Activated CD4-positive, alpha-beta T cell treated with anti-CD3 and anti-CD28 coated beads for 36 hours (primary cell): Measurements from ENCODE around the gene SIAE. TPM values are rescaled to one million over a fixed set of nuclear protein-coding genes. Genes with fewer than 3 reads are reported as not detected.

ENCODE experiments used
- ATAC-seq: fragments of 200-7000 bp; cut with Tn5 transposase; one replicate; pipeline ENCODE4 v1.10.0; 2021; ENCODE audit warnings: mild to moderate bottlenecking, moderate library complexity
- CTCF ChIA-PET: fragments of 350-600 bp; sonication (Branson Sonifier 250); formaldehyde crosslinking; loops from one replicate; lab custom pipeline; 2021; ENCODE audit warnings: antibody characterized with exemption; lab: Charles Lee
- POLR2A ChIA-PET: fragments of 350-600 bp; sonication (Branson Sonifier 250); formaldehyde crosslinking; loops from one replicate; lab custom pipeline; 2021; ENCODE audit warnings: antibody characterized with exemption, inconsistent platforms; lab: Charles Lee
- DNase-seq: peaks from one replicate; pipeline ENCODE4 v3.0.0-alpha.2; 2020
- H3K27ac Mint-ChIP-seq: one replicate; pipeline ENCODE4 v1.8.0; 2021; ENCODE audit warnings: mixed read lengths
- H3K27me3 Mint-ChIP-seq: one replicate; pipeline ENCODE4 v1.8.0; 2021; ENCODE audit warnings: mixed read lengths
- H3K36me3 Mint-ChIP-seq: one replicate; pipeline ENCODE4 v1.8.0; 2021; ENCODE audit warnings: low read depth, mixed read lengths
- H3K4me1 Mint-ChIP-seq: one replicate; pipeline ENCODE4 v1.8.0; 2021; ENCODE audit warnings: mixed read lengths
- H3K4me3 Mint-ChIP-seq: one replicate; pipeline ENCODE4 v1.8.0; 2021; ENCODE audit warnings: mild to moderate bottlenecking, moderate library complexity, mixed read lengths
- H3K9me3 Mint-ChIP-seq: one replicate; pipeline ENCODE4 v1.8.0; 2021; ENCODE audit warnings: low read depth, mixed read lengths
- intact Hi-C, 2 experiments: fragments of 100-400 bp; cut with DNase I in 1 of 2; cut with micrococcal nuclease in 1 of 2; formaldehyde crosslinking; loops; one replicate each; pipeline versions ENCODE4 v1.14.2 to v1.15.1; 2022 to 2024; cut with DNase I, micrococcal nuclease
- total RNA-seq, 2 experiments: library from RNA; stranded (reverse); gene quantifications; one replicate each; pipeline ENCODE4 v1.2.3, GENCODE V29; 2021

SIAE gene
- 10 to 100 TPM in 1 of 2 experiments, 1 to 10 TPM in 1; 9.4 to 12.2 TPM for total RNA-seq

DNA sequence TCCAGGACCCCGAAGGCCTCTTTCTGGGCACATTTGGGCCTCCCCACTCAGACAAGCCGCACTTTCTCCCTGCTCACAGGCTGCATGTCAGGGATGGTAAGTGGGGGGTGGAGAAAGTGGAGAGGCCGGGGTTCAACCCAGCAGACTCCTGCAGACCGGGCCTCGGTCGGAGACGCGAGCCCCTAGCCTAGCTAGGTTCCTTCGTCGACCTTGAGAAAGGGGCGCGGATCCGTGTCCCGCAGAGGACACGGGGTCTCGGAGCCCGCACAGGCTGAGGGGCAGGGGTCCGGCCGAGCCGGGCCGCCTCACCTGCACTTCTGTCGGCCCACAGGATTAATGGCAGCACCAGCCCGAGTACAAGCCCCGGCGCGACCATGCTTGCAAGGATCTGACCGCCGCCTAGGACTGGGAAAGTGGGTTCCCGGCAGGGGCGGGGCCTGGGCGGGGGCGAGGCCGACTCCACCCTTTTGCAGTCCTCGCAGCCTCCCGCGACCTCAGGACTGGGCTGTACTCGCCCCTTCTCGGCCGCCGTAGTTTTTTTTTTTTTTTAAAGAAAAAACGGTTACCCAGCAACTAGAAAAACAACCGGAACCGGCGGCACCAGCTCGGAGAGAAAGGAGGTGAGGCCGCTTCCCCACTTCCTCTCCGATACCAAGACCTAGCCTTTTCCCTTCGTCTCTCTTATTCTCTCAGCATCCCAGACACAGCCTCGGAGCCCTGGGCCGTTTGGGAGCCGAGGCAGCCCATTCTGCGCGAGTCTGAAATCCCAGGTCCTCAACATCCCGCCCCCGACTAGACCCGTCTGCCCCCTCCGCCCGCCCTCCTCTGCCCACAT is at the start of gene SIAE, which contains the start of gene SPA17:
Gene SIAE, minus strand, starts transcription at position 407 of the 835 bp plus-strand sequence. Its CDS starts 31 bp downstream, at position 376.
Gene SPA17, plus strand, starts transcription at position 572 of the 835 bp plus-strand sequence. CDS start 1,361 bp downstream, outside the sequence.
- H3K27me3 Mint-ChIP-seq = no peaks in the 10 kb centered on the region
- DNase-seq = peak; percentile 94
- CTCF ChIA-PET = interaction anchor here (0.6 to 1.8 kb wide), 13 partner anchors 10 to 203 kb away, joined by 3 to 10 read pairs (median 3); no protein-coding TSS in a partner anchor
- H3K4me1 Mint-ChIP-seq = peaks cover 30% of the 10 kb centered on the region
- POLR2A ChIA-PET = interaction anchor here (0.6 to 1.6 kb wide), 4 partner anchors 88 to 163 kb away, joined by 3 to 4 read pairs (median 3); no protein-coding TSS in a partner anchor
- intact Hi-C loops = loop anchor here (1.0 to 5.0 kb wide), 15 partner anchors 51 to 954 kb away; partner anchors contain the start of genes CCDC15 (in 2 of the 2), MSANTD2 (in 2 of the 2), TBRG1 (in 2 of the 2) and TMEM218 (in 2 of the 2)
- no peaks in the 10 kb centered on the region for H3K36me3 Mint-ChIP-seq
- H3K9me3 Mint-ChIP-seq = no peaks in the 10 kb centered on the region
- H3K4me3 Mint-ChIP-seq = peak within 1 kb of the TSS; percentile 84
- ATAC-seq = peak; percentile 90
- peak within 1 kb of the TSS; percentile 86 for H3K27ac Mint-ChIP-seq

DNA sequence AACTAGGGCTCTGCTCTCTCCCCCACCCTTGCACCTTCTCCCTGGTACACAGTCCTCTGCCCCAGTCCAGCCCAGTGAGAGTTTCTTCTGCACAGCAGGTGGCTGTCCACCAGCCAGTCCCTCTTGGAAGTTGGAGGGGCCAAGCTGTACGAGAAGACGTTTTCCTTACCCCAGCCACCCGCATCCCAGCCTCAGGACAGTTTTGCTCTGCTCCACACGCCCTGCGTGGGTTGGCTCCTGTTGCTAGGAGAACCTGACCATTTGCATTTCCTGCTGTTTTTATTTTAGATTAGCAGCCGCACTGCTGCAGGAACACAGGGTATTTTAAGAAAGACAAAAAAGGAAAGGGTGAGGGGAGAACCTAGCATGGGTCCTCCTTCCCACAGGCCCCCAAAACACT is 48.6 kb upstream of the SIAE start:
- Mint-ChIP-seq H3K27ac (no peak overlapping the region), H3K4me3 (no peak overlapping the region), H3K27me3 (peaks cover 21% of the 10 kb centered on the region), H3K4me1 (peaks cover 23% of the 10 kb centered on the region), H3K36me3 (no peaks in the 10 kb centered on the region), H3K9me3 (no peaks in the 10 kb centered on the region)
- ChIA-PET POLR2A (no interaction called here), CTCF (no interaction called here)
- intact Hi-C loops = no loop called here
- ATAC-seq (no peak), DNase-seq (no peak)

DNA sequence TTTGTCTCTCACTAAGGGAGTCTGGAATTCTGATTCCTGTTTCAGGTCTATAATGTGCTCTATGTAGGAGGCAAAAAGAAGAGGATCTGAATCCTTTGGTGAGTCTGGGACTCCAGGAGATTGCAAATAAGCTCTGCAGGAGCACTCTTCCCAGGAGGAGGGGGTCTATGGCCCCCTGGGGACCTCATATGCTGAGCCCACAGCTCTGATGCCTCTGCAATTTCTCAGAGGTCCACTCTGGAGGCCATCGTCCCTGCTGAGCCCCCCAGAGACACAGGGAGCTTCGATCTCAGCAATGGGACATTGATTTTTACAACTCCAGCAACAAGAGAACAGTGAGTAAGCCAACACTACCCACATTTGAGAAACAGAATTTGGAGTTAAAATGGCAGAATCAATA is 46.0 kb upstream of the SIAE start:
- peaks cover 13% of the 10 kb centered on the region for H3K4me1 Mint-ChIP-seq
- DNase-seq = no peak
- H3K27me3 Mint-ChIP-seq = peaks cover 30% of the 10 kb centered on the region
- peaks cover 2% of the 10 kb centered on the region for H3K36me3 Mint-ChIP-seq
- H3K27ac Mint-ChIP-seq = no peak overlapping the region
- no peak overlapping the region for H3K4me3 Mint-ChIP-seq
- no peaks in the 10 kb centered on the region for H3K9me3 Mint-ChIP-seq
- POLR2A ChIA-PET = no interaction called here
- intact Hi-C loops = no loop called here
- ATAC-seq = no peak
- CTCF ChIA-PET = interaction anchor here (1.2 to 1.6 kb wide), 2 partner anchors 22 to 146 kb away, joined by 3 to 4 read pairs; partner anchors contain the start of gene ROBO3

DNA sequence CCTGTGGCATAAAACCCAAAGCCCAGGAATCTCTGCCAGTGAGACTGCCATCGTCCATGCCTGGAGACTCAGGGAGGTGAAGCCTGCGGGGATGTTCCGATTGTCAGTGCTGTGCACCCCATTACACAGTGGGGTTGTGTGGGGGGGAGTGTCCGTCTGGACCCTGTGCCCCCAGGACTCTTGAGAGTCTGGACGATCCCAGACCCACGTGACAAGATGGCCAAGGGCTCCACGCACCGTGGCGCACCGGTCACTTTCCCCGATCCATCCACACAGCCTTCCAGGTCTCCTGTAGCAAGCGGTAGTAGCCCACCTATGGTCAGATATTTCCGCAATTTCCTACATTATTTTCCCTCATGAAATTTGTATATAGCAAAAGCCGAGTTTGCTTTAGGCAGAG is 45.3 kb upstream of the SIAE start:
- POLR2A ChIA-PET = no interaction called here
- intact Hi-C loops = no loop called here
- peaks cover 32% of the 10 kb centered on the region for H3K27me3 Mint-ChIP-seq
- ATAC-seq (no peak), DNase-seq (no peak)
- peaks cover 2% of the 10 kb centered on the region for H3K36me3 Mint-ChIP-seq
- H3K9me3 Mint-ChIP-seq = no peaks in the 10 kb centered on the region
- no peak overlapping the region for H3K4me3 Mint-ChIP-seq
- no peak overlapping the region for H3K27ac Mint-ChIP-seq
- CTCF ChIA-PET = no interaction called here
- peaks cover 13% of the 10 kb centered on the region for H3K4me1 Mint-ChIP-seq

- CTCF ChIA-PET = interaction anchor here (0.6 to 1.1 kb wide), 3 partner anchors 13 to 129 kb away, joined by 3 read pairs; no protein-coding TSS in a partner anchor
These were observed 44.5 kb upstream of the SIAE start for GRCh38 chr11:124717786-124718651.

DNA sequence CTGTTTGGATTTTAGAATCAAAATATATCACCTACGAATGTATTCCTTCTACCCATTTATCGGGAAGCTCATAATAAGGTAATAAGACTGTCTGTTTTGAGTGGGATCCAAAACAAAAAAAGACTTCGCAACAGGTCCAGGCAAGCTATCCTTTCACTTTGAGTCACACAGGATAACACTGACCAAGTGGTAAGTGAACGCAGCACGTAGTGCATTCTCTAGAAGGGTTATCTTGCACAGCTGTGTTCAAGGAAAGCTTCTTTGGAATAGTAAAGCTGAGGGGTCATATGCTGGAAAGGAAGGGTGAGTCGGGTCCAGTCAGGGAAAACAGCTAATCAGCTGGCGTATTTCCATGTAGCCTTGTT is 43.9 kb upstream of the SIAE start:
- ChIA-PET POLR2A (no interaction called here), CTCF (interaction anchor here (0.6 to 1.1 kb wide), 3 partner anchors 14 to 129 kb away, joined by 3 read pairs; no protein-coding TSS in a partner anchor)
- H3K27ac Mint-ChIP-seq = no peak overlapping the region
- peaks cover 9% of the 10 kb centered on the region for H3K4me1 Mint-ChIP-seq
- DNase-seq (no peak), ATAC-seq (no peak)
- intact Hi-C loops = no loop called here
- H3K4me3 Mint-ChIP-seq = peak overlapping the region; percentile 51
- H3K36me3 Mint-ChIP-seq = peaks cover 2% of the 10 kb centered on the region
- peaks cover 26% of the 10 kb centered on the region for H3K27me3 Mint-ChIP-seq
- H3K9me3 Mint-ChIP-seq = no peaks in the 10 kb centered on the region

More at GRCh38 chr11:124717786-124718651, 44.5 kb upstream of the SIAE start:
- DNase-seq (peak; percentile 38), ATAC-seq (peak; percentile 55)
- POLR2A ChIA-PET = no interaction called here
- no peak overlapping the region for H3K27ac Mint-ChIP-seq
- H3K4me1 Mint-ChIP-seq = peaks cover 13% of the 10 kb centered on the region
- peak overlapping the region; percentile 51 for H3K4me3 Mint-ChIP-seq
- intact Hi-C loops = no loop called here
- H3K36me3 Mint-ChIP-seq = peaks cover 2% of the 10 kb centered on the region
- no peaks in the 10 kb centered on the region for H3K9me3 Mint-ChIP-seq
- peaks cover 31% of the 10 kb centered on the region for H3K27me3 Mint-ChIP-seq

GRCh38 chr11:124716591-124716990 is 43.1 kb upstream of the SIAE start:
- CTCF ChIA-PET = no interaction called here
- DNase-seq (no peak), ATAC-seq (no peak)
- intact Hi-C loops = no loop called here
- Mint-ChIP-seq H3K4me1 (peaks cover 9% of the 10 kb centered on the region), H3K27ac (no peak overlapping the region), H3K4me3 (no peak overlapping the region), H3K27me3 (peaks cover 26% of the 10 kb centered on the region), H3K9me3 (no peaks in the 10 kb centered on the region), H3K36me3 (peaks cover 2% of the 10 kb centered on the region)
- POLR2A ChIA-PET = no interaction called here

DNA sequence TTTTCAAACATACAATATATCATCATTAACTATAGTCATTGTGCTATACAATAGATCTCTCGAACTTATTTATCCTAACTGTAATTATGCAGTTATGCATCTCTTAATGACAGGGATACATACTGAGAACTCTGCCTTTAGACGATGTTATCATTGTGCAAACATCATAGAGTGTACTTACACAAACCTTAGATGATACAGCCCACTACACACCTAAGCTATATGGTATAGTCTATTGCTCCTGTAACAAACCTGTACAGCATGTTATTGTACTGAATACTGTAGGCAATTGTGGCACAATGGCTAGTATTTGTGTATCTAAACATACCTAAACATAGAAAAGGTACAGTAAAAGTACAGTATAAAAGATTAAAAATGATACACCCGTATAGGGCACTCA is 38.9 kb upstream of the SIAE start:
- Mint-ChIP-seq H3K27me3 (peaks cover 21% of the 10 kb centered on the region), H3K4me3 (no peak overlapping the region), H3K27ac (no peak overlapping the region), H3K36me3 (peaks cover 5% of the 10 kb centered on the region), H3K4me1 (peaks cover 1% of the 10 kb centered on the region), H3K9me3 (peaks cover 5% of the 10 kb centered on the region)
- POLR2A ChIA-PET = no interaction called here
- CTCF ChIA-PET = no interaction called here
- DNase-seq (no peak), ATAC-seq (no peak)
- intact Hi-C loops = no loop called here

DNA sequence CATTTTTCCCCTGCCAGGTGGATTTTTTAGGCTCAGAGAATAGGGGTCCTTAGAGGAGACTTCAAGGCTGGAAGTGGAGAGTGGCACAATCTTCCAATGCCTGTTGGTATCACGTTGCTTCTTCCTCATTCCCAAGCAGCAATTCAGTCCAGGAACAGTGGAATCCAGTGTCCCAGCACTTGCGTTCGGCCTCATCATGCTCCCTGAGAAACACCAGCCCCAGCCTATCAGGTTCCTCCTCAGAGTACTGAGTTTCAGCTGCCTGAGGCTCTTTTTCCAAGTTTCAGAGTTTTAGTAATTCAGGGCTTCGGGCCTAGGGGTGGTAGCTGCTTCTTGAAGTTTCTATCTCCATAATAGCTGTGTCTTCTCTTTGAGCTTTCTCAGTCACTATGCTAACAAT is 34.3 kb upstream of the SIAE start:
- H3K4me1 Mint-ChIP-seq = no peaks in the 10 kb centered on the region
- POLR2A ChIA-PET = no interaction called here
- CTCF ChIA-PET = no interaction called here

GRCh38 chr11:124700028-124700427 is 26.5 kb upstream of the SIAE start:
- ATAC-seq = no peak
- intact Hi-C loops = no loop called here
- peaks cover 6% of the 10 kb centered on the region for H3K27me3 Mint-ChIP-seq
- DNase-seq = no peak
- no peak overlapping the region for H3K27ac Mint-ChIP-seq
- POLR2A ChIA-PET = no interaction called here
- peaks cover 3% of the 10 kb centered on the region for H3K9me3 Mint-ChIP-seq
- H3K4me3 Mint-ChIP-seq = no peak overlapping the region
- H3K36me3 Mint-ChIP-seq = no peaks in the 10 kb centered on the region
- no peaks in the 10 kb centered on the region for H3K4me1 Mint-ChIP-seq
- CTCF ChIA-PET = interaction anchor here (0.7 kb wide), 1 partner anchor 55 kb away, joined by 3 read pairs; no protein-coding TSS in a partner anchor

More for the DNA sequence above, 34.3 kb upstream of the SIAE start:
- no peak overlapping the region for H3K27ac Mint-ChIP-seq
- H3K9me3 Mint-ChIP-seq = peaks cover 5% of the 10 kb centered on the region
- peaks cover 3% of the 10 kb centered on the region for H3K36me3 Mint-ChIP-seq
- ATAC-seq (no peak), DNase-seq (no peak)
- intact Hi-C loops = no loop called here
- no peak overlapping the region for H3K4me3 Mint-ChIP-seq
- peaks cover 3% of the 10 kb centered on the region for H3K27me3 Mint-ChIP-seq

DNA sequence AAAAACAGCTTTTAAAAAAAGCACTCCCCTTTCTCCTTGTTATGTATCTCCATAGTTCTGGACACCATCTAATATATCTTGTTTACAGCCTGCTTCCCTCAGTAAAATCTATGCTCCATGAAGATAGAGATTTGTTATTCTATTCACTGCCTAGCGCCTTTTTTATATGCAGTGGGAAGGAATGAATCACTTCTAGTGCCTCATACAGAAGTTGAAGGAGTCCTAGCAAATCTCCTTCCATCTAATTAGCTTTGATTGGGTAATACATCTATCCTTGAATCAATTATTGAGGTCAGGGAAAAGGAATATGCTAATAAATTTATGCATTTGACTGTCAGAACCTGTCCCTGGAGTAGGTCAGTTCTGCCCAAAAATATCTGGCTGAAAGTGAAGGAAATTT is 26.0 kb upstream of the SIAE start:
- intact Hi-C loops = no loop called here
- Mint-ChIP-seq H3K9me3 (peaks cover 3% of the 10 kb centered on the region), H3K4me1 (no peaks in the 10 kb centered on the region), H3K27me3 (peaks cover 6% of the 10 kb centered on the region), H3K36me3 (no peaks in the 10 kb centered on the region), H3K27ac (no peak overlapping the region), H3K4me3 (no peak overlapping the region)
- CTCF ChIA-PET = interaction anchor here (0.7 kb wide), 1 partner anchor 54 kb away, joined by 3 read pairs; no protein-coding TSS in a partner anchor
- POLR2A ChIA-PET = no interaction called here
- ATAC-seq (no peak), DNase-seq (no peak)
